Measurements from ENCODE around the gene UBE2M.
A peak's percentile ranks its signal among the peaks of the same experiment; 100 is the strongest.

UBE2M gene

GRCh38 chr19:58570770-58571574, 12.6 kb upstream of the UBE2M start:
- DNase-seq: no peak

DNA sequence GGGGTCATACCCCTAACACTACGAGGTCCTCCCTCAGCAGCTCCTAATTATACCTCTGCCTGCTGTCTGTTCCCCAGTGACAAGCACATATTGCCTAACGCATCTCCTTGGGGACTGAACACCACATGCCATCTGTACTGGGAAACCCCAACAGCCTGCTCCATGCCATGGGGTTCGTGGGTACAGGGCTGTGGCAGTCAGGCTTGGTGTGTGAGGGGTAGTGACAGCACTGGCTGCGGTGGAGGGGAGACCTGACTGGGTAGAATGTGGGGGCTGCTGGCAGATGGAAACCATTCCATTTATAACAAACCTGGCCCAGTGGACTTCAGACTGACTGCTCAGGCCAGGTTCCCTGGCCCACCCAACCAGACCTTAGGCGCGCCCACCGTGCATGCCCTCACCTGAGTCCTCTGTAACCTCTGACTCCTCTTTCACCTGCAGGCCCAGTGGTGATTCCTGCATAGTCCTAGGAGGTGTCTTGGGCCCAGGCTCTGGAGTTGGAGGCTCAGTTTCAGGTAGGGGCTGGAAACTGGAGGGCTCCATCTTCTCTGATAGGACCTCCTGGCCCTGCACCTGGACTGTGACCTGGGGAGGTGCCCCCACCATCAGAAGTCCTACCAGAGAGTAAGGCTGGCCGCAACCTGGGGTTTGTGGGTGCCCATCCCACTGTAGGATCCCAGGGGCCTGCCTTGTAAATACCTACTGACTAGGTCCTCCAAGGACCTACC, 11.7 kb upstream of the UBE2M start:
- no peak for DNase-seq

- no peak for DNase-seq
Observed at GRCh38 chr19:58569191-58569942, 11.0 kb upstream of the UBE2M start.

- DNase-seq: no peak
Observed at GRCh38 chr19:58568453-58569130, 10.2 kb upstream of the UBE2M start.

- no peak for DNase-seq
Observed at GRCh38 chr19:58566989-58567388, 8.6 kb upstream of the UBE2M start.

DNA sequence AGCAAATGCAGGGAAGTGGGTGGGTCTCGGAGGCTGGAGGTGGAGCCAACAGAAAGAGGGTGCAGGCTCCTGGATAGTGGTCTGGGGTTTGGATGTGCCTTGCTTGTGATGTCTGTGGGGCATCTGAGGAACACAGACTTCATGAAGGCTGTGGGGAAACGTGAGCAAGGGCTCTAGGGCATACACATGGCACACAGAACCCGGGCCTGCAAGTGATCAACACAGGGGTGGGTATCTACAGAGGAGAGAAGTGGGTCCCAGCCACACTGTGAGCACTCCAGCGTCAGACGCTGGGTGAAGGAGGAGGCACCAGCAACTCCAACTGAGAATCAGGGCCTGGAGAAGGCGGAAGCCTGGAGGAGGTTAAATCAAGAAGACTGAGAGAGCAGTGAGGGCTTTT, 5.4 kb upstream of the UBE2M start:
- DNase-seq: no peak

DNA sequence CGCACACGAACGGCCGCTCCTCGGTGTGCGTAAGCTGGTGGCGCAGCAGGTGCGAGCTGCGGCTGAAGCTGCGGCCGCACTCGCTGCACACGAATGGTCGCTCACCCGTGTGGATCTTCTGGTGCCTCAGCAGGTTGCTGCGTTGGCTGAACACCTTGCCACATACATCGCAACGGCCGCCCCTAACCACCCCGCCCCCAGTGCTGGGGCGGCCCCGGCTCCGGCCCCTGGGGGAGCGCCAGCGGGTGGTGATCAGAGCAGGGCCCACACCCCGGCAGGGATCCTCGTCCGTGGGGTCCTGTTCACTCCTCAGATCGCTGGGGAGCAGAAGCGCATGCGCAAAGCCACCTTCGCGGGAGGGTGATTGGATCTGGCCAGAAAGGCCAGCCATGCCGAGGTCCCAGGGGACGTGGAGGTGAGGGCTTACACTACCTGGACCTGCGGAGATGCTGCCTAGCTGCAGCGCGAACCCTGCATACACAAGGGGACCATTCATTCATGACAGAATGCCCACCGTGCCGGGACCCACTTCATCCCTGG, 4.7 kb upstream of the UBE2M start:
- no peak for DNase-seq

GRCh38 chr19:58562122-58563033, 4.0 kb upstream of the UBE2M start:
- DNase-seq: no peak

DNA sequence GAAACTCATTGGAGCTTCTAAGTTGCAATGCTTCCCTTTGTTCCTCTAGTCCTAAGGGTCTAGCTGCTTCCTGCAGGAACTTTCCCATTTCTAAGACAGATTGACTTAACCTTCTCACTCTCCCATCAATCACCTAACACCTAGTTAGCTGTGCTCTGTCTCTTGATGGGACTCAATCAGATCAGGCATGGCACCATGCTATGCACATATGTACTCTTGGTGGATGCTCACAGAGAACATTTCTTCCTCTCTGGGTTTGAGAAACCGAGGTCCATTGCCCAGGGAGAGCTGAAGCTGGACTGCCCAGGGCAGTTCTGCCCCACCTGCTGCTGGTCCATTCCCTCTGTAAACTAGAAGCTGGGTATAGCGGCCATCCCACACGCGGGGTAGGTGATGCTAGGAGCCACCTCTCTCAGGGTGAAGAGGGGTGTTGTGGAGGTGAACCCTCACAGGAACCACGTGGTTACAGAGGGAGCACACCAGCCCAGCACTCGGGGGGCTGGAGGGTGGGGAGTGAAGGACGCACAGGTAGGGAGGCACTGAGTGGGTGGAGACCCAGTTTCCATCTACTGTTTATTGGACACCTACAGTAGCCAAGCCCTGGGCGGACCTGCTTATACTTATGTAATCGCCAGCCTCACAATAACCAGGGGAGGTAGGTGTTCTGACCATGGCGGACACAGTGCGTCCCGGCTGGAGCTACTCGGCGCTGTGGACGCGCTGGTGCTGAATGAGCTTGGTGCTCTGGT, 3.1 kb upstream of the UBE2M start:
- no peak for DNase-seq

GRCh38 chr19:58560921-58561320, 2.5 kb upstream of the UBE2M start:
- DNase-seq: no peak

- DNase-seq: no peak
Observed at GRCh38 chr19:58560007-58560887, 1.8 kb upstream of the UBE2M start.

DNA sequence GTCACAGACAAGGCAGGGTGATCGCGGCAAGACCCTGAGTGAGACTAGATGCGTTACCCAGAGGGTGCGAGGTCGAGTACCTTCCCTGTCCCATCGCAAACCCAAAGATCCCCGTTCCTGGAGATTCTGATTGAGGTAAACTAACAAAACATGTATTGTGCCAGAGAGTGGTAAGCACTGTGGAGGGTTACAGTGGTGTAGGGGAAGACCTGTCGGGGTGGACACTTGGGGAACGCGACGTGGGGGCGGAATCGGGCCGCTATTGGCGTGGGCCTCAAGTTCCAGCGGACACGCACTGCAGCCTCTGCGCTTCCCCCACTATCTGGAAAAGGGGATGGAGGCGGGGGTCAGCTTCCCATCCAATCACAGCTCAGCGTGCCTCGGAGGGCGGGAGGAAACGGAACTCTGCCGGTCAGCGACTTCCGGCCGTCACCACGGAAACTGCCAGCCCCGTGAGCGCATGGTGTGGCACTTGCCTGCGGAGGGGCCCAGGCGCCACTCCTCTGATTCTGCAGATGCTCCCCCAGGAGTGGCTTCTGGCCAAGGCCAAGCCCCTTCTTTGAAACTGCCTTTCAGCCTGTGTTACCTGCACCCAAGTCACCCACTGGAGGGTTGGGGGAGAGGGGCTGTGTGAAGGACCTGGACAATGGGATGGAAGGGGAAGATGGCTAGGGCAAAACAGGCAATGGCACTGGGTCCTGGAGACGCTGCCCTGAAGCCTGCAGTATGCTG, 1.0 kb upstream of the UBE2M start:
- peak; percentile 96 for DNase-seq

DNA sequence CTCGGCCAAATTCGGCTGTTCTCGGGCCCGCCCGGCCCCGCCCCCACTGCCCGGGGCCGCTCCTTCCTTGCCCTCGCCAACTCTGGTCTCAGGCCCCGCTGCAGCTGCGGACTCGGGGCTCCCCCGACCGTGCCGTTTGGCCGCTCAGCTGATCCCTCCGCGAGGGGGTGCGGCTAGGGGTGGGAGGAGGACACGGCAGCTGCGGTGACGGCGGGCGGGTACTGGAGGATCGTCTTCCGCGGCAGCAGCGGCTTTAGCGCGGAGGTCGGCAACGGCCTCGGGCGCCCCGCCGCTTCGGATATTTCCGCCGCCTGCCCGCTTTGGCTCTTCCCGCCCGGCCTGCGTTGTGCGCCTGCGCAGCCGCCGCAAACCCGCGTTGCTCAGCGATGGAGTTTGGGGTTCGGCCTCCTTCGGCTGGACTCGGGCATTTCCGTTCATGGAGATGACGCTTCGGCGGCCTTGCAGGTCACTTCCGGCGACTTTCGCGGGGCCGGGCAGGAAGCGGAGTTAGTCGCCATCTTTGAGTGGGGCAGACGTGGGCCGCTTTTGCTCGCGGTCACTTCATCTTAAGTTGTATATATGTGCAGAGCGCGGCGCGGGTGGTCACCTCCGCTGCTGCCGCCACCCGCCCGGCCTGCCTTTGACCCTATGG, 338 bp upstream of the UBE2M start:
- DNase-seq: peak; percentile 100

DNA sequence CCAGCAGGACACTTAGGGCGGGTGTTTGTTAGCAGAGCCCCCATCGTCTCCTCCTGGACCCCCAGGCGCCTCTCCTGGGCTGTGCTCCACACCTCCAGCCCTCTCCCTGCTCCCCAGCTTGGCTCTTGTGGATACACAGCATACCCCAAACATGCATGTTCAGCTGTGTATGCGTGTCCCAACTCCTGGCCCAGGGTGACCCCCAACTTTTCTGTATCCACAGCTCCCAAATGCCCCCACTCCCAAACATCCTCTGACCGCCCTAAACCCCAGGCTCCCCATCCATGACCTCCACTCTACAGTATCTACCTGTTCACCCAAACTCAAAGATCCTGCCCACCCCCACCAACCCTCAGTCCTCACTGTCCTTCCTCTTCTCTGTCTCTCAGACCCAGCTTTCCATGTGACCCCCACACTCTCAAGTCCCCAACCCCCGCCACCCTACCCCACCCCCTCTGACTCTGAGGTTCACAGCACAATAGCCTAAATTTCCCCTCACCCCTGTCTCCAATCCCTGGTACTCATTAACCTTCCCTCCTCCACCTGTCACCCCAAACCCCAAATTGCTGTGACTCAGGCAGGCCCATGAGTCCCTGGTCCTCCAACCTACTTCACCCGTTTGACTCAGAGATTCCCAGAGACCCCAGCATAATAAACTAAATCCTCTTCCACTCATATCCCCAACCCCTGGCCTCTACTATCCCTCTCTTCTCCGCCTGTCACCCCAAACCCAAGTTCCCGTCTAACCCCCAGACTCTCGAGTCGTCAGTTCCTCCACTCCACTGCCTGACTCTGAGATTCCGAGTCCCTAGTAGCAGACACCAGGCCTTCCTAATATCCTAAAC, 968 bp downstream of the UBE2M start:
- DNase-seq: no peak

- no peak for DNase-seq
Observed at GRCh38 chr19:58556622-58557220, 1.7 kb downstream of the UBE2M start.

- no peak for DNase-seq
Observed at GRCh38 chr19:58555920-58556621, 2.3 kb downstream of the UBE2M start.
